ENCODE measurements around the gene ZNF738. TPM values are rescaled to one million over a fixed set of nuclear protein-coding genes. Genes with fewer than 3 reads are reported as not detected.
A peak's percentile ranks its signal among the peaks of the same experiment; 100 is the strongest.
"Not testable (repeated sequence)": the region's sequence is repeated elsewhere in the genome, so short reads cannot be mapped to it uniquely, and the experiment has no call there.

The ZNF738 gene
- total RNA-seq (2014; rRNA removed; shearing (Covaris generic)) = 137 and 138 TPM in 2 replicates
- 138 and 151 TPM in 2 replicates for polyA plus RNA-seq (2016; fragmentation: Nextera tagmentation; extraction: Ambion mirVana)
- long read RNA-seq, transcript ZNF738-201 (5 exons, 2,442 nt) = minor isoform, 11 of 50 reads
- long read RNA-seq, transcript ZNF738-202 (5 exons, 1,142 nt) = major isoform, 29 of 50 reads
- long read RNA-seq, partial matches to known transcripts = 3 of 50 reads
- long read RNA-seq, other reads (novel, unspliced or antisense) = 5 of 50 reads

DNA sequence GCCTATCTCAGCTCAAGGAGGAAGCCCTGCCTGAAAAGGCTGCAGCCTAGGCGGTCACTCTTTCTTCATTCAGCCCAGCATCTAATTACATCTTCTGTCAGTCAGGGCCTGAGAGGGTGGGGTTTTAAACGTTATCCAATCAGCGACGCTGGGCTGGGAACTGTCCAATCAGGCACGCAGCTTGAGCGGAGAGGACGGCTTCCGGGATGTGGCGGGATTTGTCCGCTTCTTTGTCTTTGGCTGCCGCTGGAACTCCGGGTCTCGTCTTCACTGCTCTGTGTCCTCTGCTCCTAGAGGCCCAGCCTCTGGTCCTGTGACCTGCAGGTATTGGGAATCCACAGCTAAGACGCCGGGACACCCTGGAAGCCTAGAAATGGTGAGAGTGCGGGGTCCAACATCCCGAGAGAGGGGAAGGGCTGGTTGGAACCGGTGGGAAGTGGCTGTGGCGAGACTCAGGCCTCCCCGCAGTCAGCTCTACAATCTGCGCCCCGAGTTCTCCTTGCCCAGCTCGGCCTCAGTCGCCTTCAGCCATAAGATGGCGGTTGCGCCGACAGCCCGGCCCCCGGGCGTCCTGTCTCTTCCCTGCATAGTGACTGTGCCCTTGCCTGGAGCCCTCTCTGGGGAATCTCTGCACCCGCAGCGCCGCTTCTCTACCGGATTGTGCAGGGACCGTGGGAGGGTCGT, at the start of gene ZNF738:
ZNF738 (plus strand) TSS at position 233 of the 684 bp plus-strand sequence; CDS start at position 374, 141 bp downstream.
- H3F3A ChIP-seq (replicated peaks; ENCODE audit: low read depth) = no peaks in the 10 kb centered on the region; the same call in 1 of the 2 replicates
- peak within 1 kb of the TSS; percentile 90 for H3K27ac ChIP-seq (ENCODE audit: low read depth)
- peaks cover 17% of the 10 kb centered on the region; the same call in 1 of the 2 replicates for H3K4me1 ChIP-seq (ENCODE audit: insufficient read depth)
- peak within 1 kb of the TSS; percentile 96 for H3K4me3 ChIP-seq
- H3K27ac Mint-ChIP-seq = peak within 1 kb of the TSS; percentile 100
- H3K36me3 Mint-ChIP-seq (ENCODE audit: low read depth) = peaks cover 49% of the 10 kb centered on the region
- TF ChIP-seq POLR2AphosphoS5 (IDR thresholded peaks at IDR 0.05; ENCODE audit: low read depth) (peak; percentile 95), STAT1 (IDR thresholded peaks at IDR 0.05; ENCODE audit: unreplicated experiment) (no peak)
- DNase-seq (ENCODE audit: low spot score) (peak; percentile 99), ATAC-seq (peak; percentile 97)
- peaks cover 29% of the 10 kb centered on the region for H3K36me3 ChIP-seq (ENCODE audit: insufficient read depth)
- H3K4me1 Mint-ChIP-seq = peaks cover 4% of the 10 kb centered on the region; the same call in 1 of the 3 replicates
- peaks cover 49% of the 10 kb centered on the region for H3K79me2 ChIP-seq (replicated peaks; ENCODE audit: insufficient read depth)
- H3K4me3 Mint-ChIP-seq = peak within 1 kb of the TSS; percentile 99
- peak within 1 kb of the TSS; percentile 95 for H3K4me2 ChIP-seq
- H2AFZ ChIP-seq = no peak within 1 kb of the TSS; the same call in 1 of the 2 replicates
- H3K9me2 ChIP-seq (ENCODE audit: insufficient read depth) = no peaks in the 10 kb centered on the region
- H3K27me3 Mint-ChIP-seq (ENCODE audit: insufficient read depth, low read depth, poor library complexity) = peaks cover 2% of the 10 kb centered on the region
- H4K20me1 ChIP-seq (replicated peaks; ENCODE audit: insufficient read depth) = peaks cover 29% of the 10 kb centered on the region
- H3K27me3 ChIP-seq (ENCODE audit: insufficient read depth) = no peaks in the 10 kb centered on the region
- no peaks in the 10 kb centered on the region; the same call in 2 of the 3 replicates for H3K9me3 Mint-ChIP-seq

- H3K4me2 ChIP-seq; H3K4me3 Mint-ChIP-seq; H3F3A ChIP-seq (replicated peaks; ENCODE audit: low read depth); H3K27me3 Mint-ChIP-seq (ENCODE audit: insufficient read depth, low read depth, poor library complexity); H3K9me2 ChIP-seq (ENCODE audit: insufficient read depth); H2AFZ ChIP-seq; ATAC-seq; H3K27ac ChIP-seq (ENCODE audit: low read depth); H3K4me1 ChIP-seq (ENCODE audit: insufficient read depth); H3K27me3 ChIP-seq (ENCODE audit: insufficient read depth); H3K36me3 ChIP-seq (ENCODE audit: insufficient read depth); H3K27ac Mint-ChIP-seq; H3K4me1 Mint-ChIP-seq; H3K4me3 ChIP-seq; DNase-seq (ENCODE audit: low spot score); H3K9me3 Mint-ChIP-seq: not testable (repeated sequence)
- Histone ChIP-seq H4K20me1 (replicated peaks; ENCODE audit: insufficient read depth) (peaks cover 32% of the 10 kb centered on the region), H3K79me2 (replicated peaks; ENCODE audit: insufficient read depth) (peaks cover 84% of the 10 kb centered on the region)
- H3K36me3 Mint-ChIP-seq (ENCODE audit: low read depth) = peaks cover 29% of the 10 kb centered on the region
Measured at GRCh38 chr19:21312807-21313206, 46.0 kb upstream of the ZNF738 start.

GRCh38 chr19:21314676-21315075, 44.1 kb upstream of the ZNF738 start:
- Histone ChIP-seq H3K27me3 (ENCODE audit: insufficient read depth) (no peaks in the 10 kb centered on the region), H3F3A (replicated peaks; ENCODE audit: low read depth) (no peaks in the 10 kb centered on the region), H2AFZ (no peak overlapping the region), H3K9me2 (ENCODE audit: insufficient read depth) (no peaks in the 10 kb centered on the region), H3K36me3 (ENCODE audit: insufficient read depth) (no peaks in the 10 kb centered on the region), H3K79me2 (replicated peaks; ENCODE audit: insufficient read depth) (peaks cover 98% of the 10 kb centered on the region), H3K4me3 (no peak overlapping the region), H3K27ac (ENCODE audit: low read depth) (no peak overlapping the region), H3K4me2 (no peak overlapping the region), H4K20me1 (replicated peaks; ENCODE audit: insufficient read depth) (peaks cover 50% of the 10 kb centered on the region), H3K4me1 (ENCODE audit: insufficient read depth) (0 out of 2 replicates have a peak, but pooled peaks cover 9% of the 10 kb centered on the region)
- DNase-seq (ENCODE audit: low spot score) = no peak
- H3K27me3 Mint-ChIP-seq (ENCODE audit: insufficient read depth, low read depth, poor library complexity) = no peaks in the 10 kb centered on the region
- H3K9me3 Mint-ChIP-seq = no peaks in the 10 kb centered on the region
- no peak overlapping the region for H3K4me3 Mint-ChIP-seq
- H3K27ac Mint-ChIP-seq = no peak overlapping the region
- H3K4me1 Mint-ChIP-seq = peaks cover 9% of the 10 kb centered on the region; the same call in 2 of the 3 replicates
- ATAC-seq = no peak
- peaks cover 22% of the 10 kb centered on the region for H3K36me3 Mint-ChIP-seq (ENCODE audit: low read depth)
- TF ChIP-seq REST (IDR thresholded peaks at IDR 0.05; ENCODE audit: unreplicated experiment) = no peak
- TF ChIP-seq, protein P1, sequence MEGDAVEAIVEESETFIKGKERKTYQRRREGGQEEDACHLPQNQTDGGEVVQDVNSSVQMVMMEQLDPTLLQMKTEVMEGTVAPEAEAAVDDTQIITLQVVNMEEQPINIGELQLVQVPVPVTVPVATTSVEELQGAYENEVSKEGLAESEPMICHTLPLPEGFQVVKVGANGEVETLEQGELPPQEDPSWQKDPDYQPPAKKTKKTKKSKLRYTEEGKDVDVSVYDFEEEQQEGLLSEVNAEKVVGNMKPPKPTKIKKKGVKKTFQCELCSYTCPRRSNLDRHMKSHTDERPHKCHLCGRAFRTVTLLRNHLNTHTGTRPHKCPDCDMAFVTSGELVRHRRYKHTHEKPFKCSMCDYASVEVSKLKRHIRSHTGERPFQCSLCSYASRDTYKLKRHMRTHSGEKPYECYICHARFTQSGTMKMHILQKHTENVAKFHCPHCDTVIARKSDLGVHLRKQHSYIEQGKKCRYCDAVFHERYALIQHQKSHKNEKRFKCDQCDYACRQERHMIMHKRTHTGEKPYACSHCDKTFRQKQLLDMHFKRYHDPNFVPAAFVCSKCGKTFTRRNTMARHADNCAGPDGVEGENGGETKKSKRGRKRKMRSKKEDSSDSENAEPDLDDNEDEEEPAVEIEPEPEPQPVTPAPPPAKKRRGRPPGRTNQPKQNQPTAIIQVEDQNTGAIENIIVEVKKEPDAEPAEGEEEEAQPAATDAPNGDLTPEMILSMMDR (conservative IDR thresholded peaks at IDR 0.05; ENCODE audit: low read depth in 2 of 2) = no peak
- no peak for TF ChIP-seq EZH2 (IDR thresholded peaks at IDR 0.05; ENCODE audit: low read depth, unreplicated experiment)
- TF ChIP-seq NANOG (IDR thresholded peaks at IDR 0.05; ENCODE audit: borderline replicate concordance) = no peak

All from GM23338 (cell line).